IMR-90 (cell line): ENCODE results near the gene KCTD18. TPM values are rescaled to one million over a fixed set of nuclear protein-coding genes. Genes with fewer than 3 reads are reported as not detected.

Source experiments
- ATAC-seq: fragments of 200-7000 bp; cut with Tn5 transposase; 2 replicates; pipeline ENCODE4 v1.9.1; 2020; ENCODE audit warnings: low read depth, mild to moderate bottlenecking, moderate library complexity
- BruUV-seq: library from RNA; stranded (reverse); fragments of 400-500 nt; replicated peaks from 2 replicates; lab custom pipeline; 2021; lab: Mats Ljungman, UMichigan
- CTCF ChIA-PET: fragments of 300-600 bp; formaldehyde crosslinking; extraction: SDS; loops from one replicate; lab custom pipeline; 2021; ENCODE audit warnings: antibody characterized with exemption; lab: Yijun Ruan, JAX
- POLR2A ChIA-PET: fragments of 300-600 bp; sonication (Branson Sonifier 250); formaldehyde crosslinking; loops from one replicate; lab custom pipeline; 2022; ENCODE audit warnings: antibody characterized with exemption; ENCODE audit not compliant: unreplicated experiment; lab: Charles Lee
- DNase-seq: peaks from one replicate; pipeline ENCODE4 v3.0.0; 2013
- H2AFZ ChIP-seq: replicated peaks from 2 replicates; pipeline ENCODE3; 2013; ENCODE audit warnings: low read length, mild to moderate bottlenecking; ENCODE audit not compliant: poor library complexity
- H2AK5ac ChIP-seq: 2 replicates; pipeline ENCODE4 v1.6.1; 2013; ENCODE audit warnings: low read depth, low read length, inconsistent platforms
- H2AK9ac ChIP-seq: replicated peaks from 2 replicates; pipeline ENCODE3; 2013; ENCODE audit warnings: mild to moderate bottlenecking, low read depth, low read length, moderate library complexity; ENCODE audit not compliant: poor library complexity
- H2BK120ac ChIP-seq: 2 replicates; pipeline ENCODE4 v1.6.1; 2013; ENCODE audit warnings: low read depth, low read length, inconsistent platforms
- H2BK15ac ChIP-seq: 3 replicates; pipeline ENCODE4 v1.6.1; 2013; ENCODE audit warnings: low read depth, low read length, inconsistent platforms
- H2BK20ac ChIP-seq: 2 replicates; pipeline ENCODE4 v1.6.1; 2013; ENCODE audit warnings: low read depth, mild to moderate bottlenecking, inconsistent platforms, low read length, moderate library complexity
- H2BK5ac ChIP-seq: 2 replicates; pipeline ENCODE4 v1.6.1; 2013; ENCODE audit warnings: mild to moderate bottlenecking, low read depth, low read length, inconsistent platforms; ENCODE audit not compliant: poor library complexity, severe bottlenecking
- H3K14ac ChIP-seq: replicated peaks from 2 replicates; pipeline ENCODE4 v1.6.1; 2013; ENCODE audit warnings: low read depth, low read length, inconsistent platforms
- H3K18ac ChIP-seq: 2 replicates; pipeline ENCODE4 v1.6.1; 2013; ENCODE audit warnings: low read depth, low read length, control low read depth
- H3K23ac ChIP-seq: 2 replicates; pipeline ENCODE4 v1.6.1; 2013; ENCODE audit warnings: low read depth, low read length, inconsistent platforms
- H3K27ac ChIP-seq: 2 replicates; pipeline ENCODE4 v1.5.1; 2013; ENCODE audit warnings: mild to moderate bottlenecking, control low read depth, low read length; ENCODE audit not compliant: insufficient read depth
- H3K27me3 ChIP-seq: 2 replicates; pipeline ENCODE4 v1.6.1; 2013; ENCODE audit warnings: low read length; ENCODE audit not compliant: control insufficient read depth, insufficient read depth
- H3K36me3 ChIP-seq: 2 replicates; pipeline ENCODE4 v1.6.1; 2013; ENCODE audit warnings: low read length, mixed read lengths; ENCODE audit not compliant: control insufficient read depth, insufficient read depth
- H3K4ac ChIP-seq: 2 replicates; pipeline ENCODE4 v1.6.1; 2013; ENCODE audit warnings: low read depth, low read length, inconsistent platforms
- H3K4me1 ChIP-seq: 2 replicates; pipeline ENCODE4 v1.6.1; 2013; ENCODE audit warnings: low read length, mixed read lengths; ENCODE audit not compliant: control insufficient read depth, insufficient read depth
- H3K4me2 ChIP-seq: 2 replicates; pipeline ENCODE4 v1.6.1; 2013; ENCODE audit warnings: low read depth, mild to moderate bottlenecking, control low read depth, low read length, moderate library complexity
- H3K4me3 ChIP-seq: 2 replicates; pipeline ENCODE4 v1.5.1; 2013; ENCODE audit warnings: low read depth, mild to moderate bottlenecking, control low read depth, low read length, moderate library complexity; ENCODE audit not compliant: insufficient read depth
- H3K56ac ChIP-seq: 2 replicates; pipeline ENCODE4 v1.6.1; 2013; ENCODE audit warnings: low read length, inconsistent platforms; ENCODE audit not compliant: insufficient read depth; ENCODE audit errors: extremely low read depth
- H3K79me1 ChIP-seq, 2 experiments: 2 replicates each; pipeline ENCODE4 v1.6.1; 2013; ENCODE audit warnings: low read length in 2 of 2, inconsistent platforms in 1 of 2, low read depth in 1 of 2
- H3K9ac ChIP-seq: 2 replicates; pipeline ENCODE4 v1.6.1; 2013; ENCODE audit warnings: low read depth, low read length, control low read depth
- H3K9me1 ChIP-seq: 2 replicates; pipeline ENCODE4 v1.6.1; 2013; ENCODE audit warnings: low read length, inconsistent platforms; ENCODE audit not compliant: insufficient read depth
- H3K9me3 ChIP-seq: 2 replicates; pipeline ENCODE4 v1.6.1; 2013; ENCODE audit warnings: low read length; ENCODE audit not compliant: control insufficient read depth, insufficient read depth
- H4K20me1 ChIP-seq: 2 replicates; pipeline ENCODE4 v1.6.1; 2013; ENCODE audit warnings: low read length, inconsistent platforms; ENCODE audit not compliant: insufficient read depth
- H4K5ac ChIP-seq: 2 replicates; pipeline ENCODE4 v1.6.1; 2013; ENCODE audit warnings: mild to moderate bottlenecking, low read depth, low read length, control low read depth
- H4K8ac ChIP-seq, 2 experiments: 2 replicates each; pipeline ENCODE4 v1.6.1; 2013; ENCODE audit warnings: low read depth in 2 of 2, low read length in 2 of 2, control low read depth in 1 of 2, inconsistent platforms in 1 of 2
- H4K91ac ChIP-seq: 2 replicates; pipeline ENCODE4 v1.6.1; 2013; ENCODE audit warnings: low read depth, low read length, inconsistent platforms; ENCODE audit not compliant: insufficient read depth
- CEBPB ChIP-seq: IDR thresholded peaks from 2 replicates; pipeline ENCODE4 v1.6.1; 2012; ENCODE audit warnings: low read depth, low read length, improper control_type of control experiment
- CHD1 ChIP-seq: IDR thresholded peaks from 2 replicates; pipeline ENCODE4 v1.6.1; 2012; ENCODE audit warnings: low read depth, low read length, improper control_type of control experiment
- CTCF ChIP-seq: conservative IDR thresholded peaks from 2 replicates; pipeline ENCODE4 v1.5.1; 2012; ENCODE audit warnings: mild to moderate bottlenecking, low read depth, low read length, improper control_type of control experiment
- ELK1 ChIP-seq: fragments of 150-350 bp; IDR thresholded peaks from 2 replicates; pipeline ENCODE4 v1.6.1; 2016; ENCODE audit warnings: low read depth, mild to moderate bottlenecking, low read length, moderate library complexity, borderline replicate concordance
- FOS ChIP-seq: fragments of 150-350 bp; IDR thresholded peaks from 2 replicates; pipeline ENCODE4 v1.6.1; 2016; ENCODE audit warnings: low read depth, low read length
- MAFK ChIP-seq: IDR thresholded peaks from 2 replicates; pipeline ENCODE4 v1.6.1; 2012; ENCODE audit warnings: low read depth, low read length, improper control_type of control experiment
- SMC3 ChIP-seq: fragments of 150-350 bp; IDR thresholded peaks from 2 replicates; pipeline ENCODE4 v1.6.1; 2016; ENCODE audit warnings: low read depth, mild to moderate bottlenecking, antibody characterized with exemption, low read length, moderate library complexity
- USF2 ChIP-seq: fragments of 150-350 bp; IDR thresholded peaks from 2 replicates; pipeline ENCODE4 v1.6.1; 2017; ENCODE audit warnings: mild to moderate bottlenecking, antibody characterized with exemption, low read length, low read depth
- WGBS, 2 experiments: methylation state at CpG; one replicate each; pipeline versions ENCODE4 v1.1.5 to v1.1.7; 2013; ENCODE audit warnings: missing lambda C conversion rate in 2 of 2; ENCODE audit not compliant: insufficient read length in 1 of 2; ENCODE audit errors: extremely low coverage in 2 of 2; 5-methylcytosine and 5-hydroxymethylcytosine counted together
- dilution Hi-C: fragments of 300-500 bp; cut with HindIII; formaldehyde crosslinking; loops from one replicate; pipeline ENCODE4 v1.14.3; 2018; ENCODE audit warnings: low sequenced_read_pairs; ENCODE audit not compliant: unreplicated experiment
- in situ Hi-C: fragments of 300-500 bp; cut with MboI; formaldehyde crosslinking; loops from 3 replicates; pipeline ENCODE4 v1.14.3; 2019; ENCODE audit warnings: low sequenced_read_pairs, inconsistent platforms, mixed read lengths
- intact Hi-C: fragments of 100-400 bp; cut with micrococcal nuclease; formaldehyde crosslinking; loops from 2 replicates; pipeline ENCODE4 v1.10.0; 2022
- polyA plus RNA-seq, 3 experiments: library from polyadenylated mRNA; depleted of rRNA; stranded (reverse); fragments of >200 nt; gene quantifications; 2 replicates each; pipeline ENCODE4 v1.2.3, GENCODE V29; 2012; ENCODE audit warnings: low replicate concordance in 1 of 3
- total RNA-seq: library from RNA; depleted of rRNA; stranded (reverse); fragments of >200 nt; gene quantifications from 2 replicates; pipeline ENCODE4 v1.2.3, GENCODE V29; 2012

Gene KCTD18
- total and polyA plus RNA-seq, 2 of the 4 experiments (the other 2 are of a cell fraction), result 6.7 to 10.4 TPM

GRCh38 chr2:200483729-200484198, 26.1 kb downstream of the KCTD18 start:
- Histone ChIP-seq H3K4me1 (peaks cover 19% of the 10 kb centered on the region), H2BK5ac (no peak overlapping the region), H4K8ac (no peak overlapping the region), H3K4me2 (no peak overlapping the region), H3K9ac (no peak overlapping the region), H3K27me3 (no peaks in the 10 kb centered on the region), H4K5ac (no peak overlapping the region), H3K36me3 (peaks cover 12% of the 10 kb centered on the region; the same call in 1 of the 2 replicates), H2AFZ (no peak overlapping the region), H3K79me1 (peaks cover 0 to 9% of the 10 kb centered on the region in 2 experiments; a peak in 1 of 4 replicates), H2AK5ac (no peak overlapping the region), H3K14ac (no peak overlapping the region), H4K91ac (no peak overlapping the region), H2BK15ac (no peak overlapping the region), H3K56ac (no peak overlapping the region), H3K4me3 (no peak overlapping the region), H3K23ac (no peak overlapping the region), H3K4ac (no peak overlapping the region), H3K18ac (no peak overlapping the region), H2BK120ac (no peak overlapping the region), H3K27ac (no peak overlapping the region), H4K20me1 (no peaks in the 10 kb centered on the region), H3K9me3 (no peaks in the 10 kb centered on the region), H2AK9ac (no peak overlapping the region), H2BK20ac (no peak overlapping the region), H3K9me1 (peaks cover 9% of the 10 kb centered on the region)
- intact Hi-C loops, result loop anchor here (5.0 kb wide), 2 partner anchors 219 to 236 kb away; no protein-coding TSS in a partner anchor
- 100% methylated on average over 1 of the region's 4 CpGs; no CpG with 5 or more reads in 1 of the 2 experiments for WGBS, 2 experiments
- CTCF ChIA-PET, result interaction anchor here (0.6 to 2.1 kb wide), 7 partner anchors 10 to 498 kb away, joined by 3 to 10 read pairs (median 3); no protein-coding TSS in a partner anchor
- dilution Hi-C loops, result no loop called here
- TF ChIP-seq USF2, result no peak
- no peak for TF ChIP-seq CHD1
- TF ChIP-seq CTCF, result peak; percentile 25; the same call in 1 of the 2 replicates
- no peak for TF ChIP-seq FOS
- no peak for TF ChIP-seq MAFK
- TF ChIP-seq CEBPB, result no peak; the same call in 1 of the 2 replicates
- TF ChIP-seq SMC3, result no peak
- TF ChIP-seq ELK1, result no peak
- POLR2A ChIA-PET, result no interaction called here
- in situ Hi-C loops, result no loop called here
- ATAC-seq (no peak), DNase-seq (peak; percentile 25)
- no TSS peak for BruUV-seq
